Hematopoietic multipotent progenitor cell treated with erythropoietin and hydrocortisone succinate and interleukin-3 and kit ligand, for 17 days (in vitro differentiated cells): ENCODE results near the gene ARPP21.

Experiments
- DNase-seq: peaks from one replicate; pipeline ENCODE4 v3.0.0-alpha.2; 2015; ENCODE audit warnings: low spot score

The ARPP21 gene

GRCh38 chr3:35737527-35737926 is 98.2 kb downstream of the ARPP21 start:
- DNase-seq: no peak

GRCh38 chr3:35737934-35738706 is 98.8 kb downstream of the ARPP21 start:
- DNase-seq: no peak

GRCh38 chr3:35739181-35739809 is 100.0 kb downstream of the ARPP21 start:
- DNase-seq: no peak

GRCh38 chr3:35739964-35740527 is 100.7 kb downstream of the ARPP21 start:
- no peak for DNase-seq

GRCh38 chr3:35743218-35743617 is 103.9 kb downstream of the ARPP21 start:
- DNase-seq: no peak

GRCh38 chr3:35744419-35744818 is 105.1 kb downstream of the ARPP21 start:
- DNase-seq: no peak

GRCh38 chr3:35745351-35745750 is 106.0 kb downstream of the ARPP21 start:
- DNase-seq: no peak

- no peak for DNase-seq
These were observed 106.6 kb downstream of the ARPP21 start for GRCh38 chr3:35745802-35746484.

GRCh38 chr3:35746492-35746891 is 107.2 kb downstream of the ARPP21 start:
- DNase-seq: no peak

- no peak for DNase-seq
These were observed 108.8 kb downstream of the ARPP21 start for GRCh38 chr3:35748144-35748543.

- DNase-seq: no peak
These were observed 111.9 kb downstream of the ARPP21 start for GRCh38 chr3:35751207-35751606.

GRCh38 chr3:35757991-35758757 is 118.8 kb downstream of the ARPP21 start:
- no peak for DNase-seq

GRCh38 chr3:35760146-35760545 is 120.8 kb downstream of the ARPP21 start:
- DNase-seq: no peak

- no peak for DNase-seq
These were observed 122.0 kb downstream of the ARPP21 start for GRCh38 chr3:35761311-35761710.

- DNase-seq: no peak
These were observed 133.2 kb downstream of the ARPP21 start for GRCh38 chr3:35772381-35773015.

GRCh38 chr3:35773417-35773816 is 134.1 kb downstream of the ARPP21 start:
- no peak for DNase-seq

GRCh38 chr3:35776346-35776745 is 137.0 kb downstream of the ARPP21 start:
- no peak for DNase-seq

GRCh38 chr3:35777065-35777464 is 137.7 kb downstream of the ARPP21 start:
- no peak for DNase-seq

- DNase-seq: no peak
These were observed 138.5 kb downstream of the ARPP21 start for GRCh38 chr3:35777563-35778554.

GRCh38 chr3:35779611-35780010 is 140.3 kb downstream of the ARPP21 start:
- DNase-seq: no peak
